Endothelial cell of umbilical vein (primary cell): ENCODE measurements around the gene ZNRD2.

ENCODE experiments used
- EZH2 ChIP-seq: IDR thresholded peaks from 2 replicates; pipeline ENCODE4 v1.6.1; 2012; ENCODE audit warnings: borderline replicate concordance, low read depth, mild to moderate bottlenecking, moderate library complexity, low read length, inconsistent platforms; ENCODE audit not compliant: severe bottlenecking
- GATA2 ChIP-seq: IDR thresholded peaks from 2 replicates; pipeline ENCODE4 v1.7.0; 2011; ENCODE audit warnings: low read depth, mild to moderate bottlenecking, moderate library complexity, mixed read lengths, low read length; ENCODE audit not compliant: insufficient read length, insufficient read depth
- JUN ChIP-seq: IDR thresholded peaks from 2 replicates; pipeline ENCODE4 v1.6.1; 2011; ENCODE audit warnings: borderline replicate concordance, low read depth; ENCODE audit not compliant: insufficient read length, insufficient read depth
- POLR2A ChIP-seq: IDR thresholded peaks from 2 replicates; pipeline ENCODE4 v1.6.1; 2012; ENCODE audit warnings: low read depth, mild to moderate bottlenecking, control low read depth, low read length
- TF ChIP-seq, protein P1 (sequence below), 2 donors: IDR thresholded peaks; 1 replicate in 1 of 2; 2 replicates in 1 of 2; pipeline ENCODE4 v1.5.1; 2011; ENCODE audit warnings: low read length in 2 of 2, mild to moderate bottlenecking in 2 of 2, moderate library complexity in 2 of 2, control low read depth in 1 of 2, inconsistent platforms in 1 of 2, low read depth in 1 of 2; ENCODE audit not compliant: insufficient read depth in 1 of 2; ENCODE audit errors: extremely low read depth in 1 of 2

DNA sequence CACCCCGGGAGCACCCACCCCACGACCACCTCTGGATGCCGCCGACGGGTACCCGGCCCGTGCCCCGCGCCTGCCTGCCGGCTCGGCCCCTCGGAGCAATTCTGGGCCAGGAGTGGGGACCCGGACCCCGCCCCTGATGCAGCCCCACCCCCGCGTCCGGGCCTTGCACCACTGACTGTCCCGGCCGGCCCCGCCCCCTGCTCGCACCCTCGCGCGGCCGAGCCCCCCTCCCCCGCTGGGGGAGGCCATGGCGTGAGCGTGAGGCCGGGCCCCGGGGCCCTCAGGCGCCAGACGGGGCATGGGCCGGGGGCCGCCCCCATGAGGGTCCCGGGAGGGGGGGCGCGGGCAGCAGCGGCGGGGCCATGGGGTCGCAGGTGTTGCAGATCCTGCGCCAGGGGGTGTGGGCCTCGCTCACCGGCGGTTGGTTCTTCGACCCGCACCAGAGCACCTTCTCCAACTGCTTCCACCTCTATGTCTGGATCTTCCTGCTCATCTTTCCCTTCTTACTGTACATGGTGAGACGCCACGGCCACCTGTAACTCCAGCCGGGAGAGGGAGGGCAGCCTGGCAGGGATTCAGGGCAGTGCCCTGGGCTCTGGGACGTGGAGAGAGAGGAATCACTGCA lies 45.8 kb downstream of the ZNRD2 start:
- no peak for TF ChIP-seq EZH2
- no peak for TF ChIP-seq POLR2A
- TF ChIP-seq, protein P1, sequence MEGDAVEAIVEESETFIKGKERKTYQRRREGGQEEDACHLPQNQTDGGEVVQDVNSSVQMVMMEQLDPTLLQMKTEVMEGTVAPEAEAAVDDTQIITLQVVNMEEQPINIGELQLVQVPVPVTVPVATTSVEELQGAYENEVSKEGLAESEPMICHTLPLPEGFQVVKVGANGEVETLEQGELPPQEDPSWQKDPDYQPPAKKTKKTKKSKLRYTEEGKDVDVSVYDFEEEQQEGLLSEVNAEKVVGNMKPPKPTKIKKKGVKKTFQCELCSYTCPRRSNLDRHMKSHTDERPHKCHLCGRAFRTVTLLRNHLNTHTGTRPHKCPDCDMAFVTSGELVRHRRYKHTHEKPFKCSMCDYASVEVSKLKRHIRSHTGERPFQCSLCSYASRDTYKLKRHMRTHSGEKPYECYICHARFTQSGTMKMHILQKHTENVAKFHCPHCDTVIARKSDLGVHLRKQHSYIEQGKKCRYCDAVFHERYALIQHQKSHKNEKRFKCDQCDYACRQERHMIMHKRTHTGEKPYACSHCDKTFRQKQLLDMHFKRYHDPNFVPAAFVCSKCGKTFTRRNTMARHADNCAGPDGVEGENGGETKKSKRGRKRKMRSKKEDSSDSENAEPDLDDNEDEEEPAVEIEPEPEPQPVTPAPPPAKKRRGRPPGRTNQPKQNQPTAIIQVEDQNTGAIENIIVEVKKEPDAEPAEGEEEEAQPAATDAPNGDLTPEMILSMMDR (IDR thresholded peaks at IDR 0.05; ENCODE audit: extremely low read depth in 1 of 2, insufficient read depth in 1 of 2, low read depth in 1 of 2, low read length in 2 of 2), result no peak
- no peak for TF ChIP-seq JUN
- TF ChIP-seq GATA2, result no peak
